Non-pigmented ciliary epithelial cell (primary cell): ENCODE results near the gene LEPR.
"Not testable (repeated sequence)": the region's sequence is repeated elsewhere in the genome, so short reads cannot be mapped to it uniquely, and the experiment has no call there.

Experiments used
- DNase-seq: peaks from one replicate; pipeline ENCODE4 v3.0.0-alpha.2; 2010; ENCODE audit warnings: low read depth

LEPR gene, protein sequence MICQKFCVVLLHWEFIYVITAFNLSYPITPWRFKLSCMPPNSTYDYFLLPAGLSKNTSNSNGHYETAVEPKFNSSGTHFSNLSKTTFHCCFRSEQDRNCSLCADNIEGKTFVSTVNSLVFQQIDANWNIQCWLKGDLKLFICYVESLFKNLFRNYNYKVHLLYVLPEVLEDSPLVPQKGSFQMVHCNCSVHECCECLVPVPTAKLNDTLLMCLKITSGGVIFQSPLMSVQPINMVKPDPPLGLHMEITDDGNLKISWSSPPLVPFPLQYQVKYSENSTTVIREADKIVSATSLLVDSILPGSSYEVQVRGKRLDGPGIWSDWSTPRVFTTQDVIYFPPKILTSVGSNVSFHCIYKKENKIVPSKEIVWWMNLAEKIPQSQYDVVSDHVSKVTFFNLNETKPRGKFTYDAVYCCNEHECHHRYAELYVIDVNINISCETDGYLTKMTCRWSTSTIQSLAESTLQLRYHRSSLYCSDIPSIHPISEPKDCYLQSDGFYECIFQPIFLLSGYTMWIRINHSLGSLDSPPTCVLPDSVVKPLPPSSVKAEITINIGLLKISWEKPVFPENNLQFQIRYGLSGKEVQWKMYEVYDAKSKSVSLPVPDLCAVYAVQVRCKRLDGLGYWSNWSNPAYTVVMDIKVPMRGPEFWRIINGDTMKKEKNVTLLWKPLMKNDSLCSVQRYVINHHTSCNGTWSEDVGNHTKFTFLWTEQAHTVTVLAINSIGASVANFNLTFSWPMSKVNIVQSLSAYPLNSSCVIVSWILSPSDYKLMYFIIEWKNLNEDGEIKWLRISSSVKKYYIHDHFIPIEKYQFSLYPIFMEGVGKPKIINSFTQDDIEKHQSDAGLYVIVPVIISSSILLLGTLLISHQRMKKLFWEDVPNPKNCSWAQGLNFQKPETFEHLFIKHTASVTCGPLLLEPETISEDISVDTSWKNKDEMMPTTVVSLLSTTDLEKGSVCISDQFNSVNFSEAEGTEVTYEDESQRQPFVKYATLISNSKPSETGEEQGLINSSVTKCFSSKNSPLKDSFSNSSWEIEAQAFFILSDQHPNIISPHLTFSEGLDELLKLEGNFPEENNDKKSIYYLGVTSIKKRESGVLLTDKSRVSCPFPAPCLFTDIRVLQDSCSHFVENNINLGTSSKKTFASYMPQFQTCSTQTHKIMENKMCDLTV

DNA sequence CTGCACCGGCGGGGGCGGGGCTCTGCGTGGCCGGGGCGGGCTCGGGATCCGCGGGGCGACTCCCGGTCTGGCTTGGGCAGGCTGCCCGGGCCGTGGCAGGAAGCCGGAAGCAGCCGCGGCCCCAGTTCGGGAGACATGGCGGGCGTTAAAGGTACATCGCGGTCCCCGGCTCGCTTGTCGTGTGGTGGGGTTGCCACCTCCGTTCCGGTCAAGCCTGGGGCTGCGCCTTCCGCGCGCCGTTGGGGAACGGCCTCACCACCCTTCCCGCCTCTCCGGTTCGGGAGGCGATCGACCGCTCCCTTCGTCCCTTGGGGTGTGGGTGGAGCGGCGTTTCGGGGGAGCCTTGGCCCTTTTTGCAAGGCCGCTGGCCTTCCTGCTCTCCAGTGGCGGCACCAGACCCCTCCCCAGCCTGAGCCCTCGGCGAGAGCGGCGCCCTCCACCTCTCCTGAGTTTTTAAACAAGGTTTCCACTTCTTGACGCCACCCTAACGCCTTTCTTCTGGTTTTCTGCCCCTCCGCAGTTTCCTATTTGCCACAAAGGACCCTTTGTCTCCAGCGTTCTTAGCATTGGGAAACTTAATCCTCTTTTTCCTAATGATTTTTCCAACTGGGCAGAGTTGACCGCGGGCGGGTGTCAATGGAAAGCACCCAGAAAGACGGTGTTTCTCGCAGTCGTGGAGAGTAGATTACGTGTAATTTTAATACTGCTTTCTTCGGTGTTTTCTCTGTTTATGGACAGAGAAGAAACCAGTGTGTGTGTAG is at the start of gene LEPR, which contains the start of gene LEPROT:
Gene LEPR, plus strand, starts transcription at position 79 of the 761 bp plus-strand sequence. CDS start 144,898 bp downstream, outside the sequence.
Gene LEPROT, plus strand, starts transcription at position 79 of the 761 bp plus-strand sequence. Its CDS starts 57 bp downstream, at position 136.
- DNase-seq: no peak

DNA sequence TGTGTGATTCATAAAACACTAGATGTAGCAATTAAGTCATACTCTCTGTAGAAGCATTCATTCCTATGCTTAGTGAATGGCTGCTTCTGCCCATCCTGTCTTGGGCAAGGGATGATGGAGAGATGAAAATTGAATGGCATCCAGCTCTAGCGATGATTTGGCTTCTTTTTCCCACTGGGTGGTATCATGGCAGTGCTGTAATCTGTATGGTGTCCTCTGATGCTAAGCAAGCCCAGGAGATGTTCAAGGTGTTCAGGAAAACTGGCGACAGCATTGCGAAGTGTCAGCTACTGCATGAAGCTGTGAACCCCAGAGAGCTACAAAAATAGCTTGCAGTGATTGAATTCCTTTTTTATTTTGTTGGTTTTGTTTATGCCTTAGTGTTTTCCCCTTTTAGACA is 48.9 kb upstream of the LEPR start:
- no peak for DNase-seq

DNA sequence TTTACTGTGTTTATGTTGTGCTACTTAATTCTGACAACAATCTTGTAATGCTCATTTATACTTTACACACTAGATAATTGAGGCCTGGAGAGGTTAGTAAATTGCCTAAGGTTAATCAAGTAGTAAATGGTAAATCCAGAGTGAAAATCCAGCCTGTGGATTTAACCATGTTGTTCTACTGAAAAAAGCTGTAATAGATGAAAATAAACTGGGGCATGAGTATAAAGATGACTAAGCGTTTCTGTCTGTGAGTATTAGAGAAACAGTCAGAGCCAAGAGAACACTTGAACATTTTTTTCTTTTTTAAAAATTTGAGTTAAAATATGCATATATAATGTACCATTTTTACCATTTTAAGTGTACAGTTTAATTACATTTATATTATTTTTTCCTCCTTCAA is 47.9 kb upstream of the LEPR start:
- no peak for DNase-seq

DNA sequence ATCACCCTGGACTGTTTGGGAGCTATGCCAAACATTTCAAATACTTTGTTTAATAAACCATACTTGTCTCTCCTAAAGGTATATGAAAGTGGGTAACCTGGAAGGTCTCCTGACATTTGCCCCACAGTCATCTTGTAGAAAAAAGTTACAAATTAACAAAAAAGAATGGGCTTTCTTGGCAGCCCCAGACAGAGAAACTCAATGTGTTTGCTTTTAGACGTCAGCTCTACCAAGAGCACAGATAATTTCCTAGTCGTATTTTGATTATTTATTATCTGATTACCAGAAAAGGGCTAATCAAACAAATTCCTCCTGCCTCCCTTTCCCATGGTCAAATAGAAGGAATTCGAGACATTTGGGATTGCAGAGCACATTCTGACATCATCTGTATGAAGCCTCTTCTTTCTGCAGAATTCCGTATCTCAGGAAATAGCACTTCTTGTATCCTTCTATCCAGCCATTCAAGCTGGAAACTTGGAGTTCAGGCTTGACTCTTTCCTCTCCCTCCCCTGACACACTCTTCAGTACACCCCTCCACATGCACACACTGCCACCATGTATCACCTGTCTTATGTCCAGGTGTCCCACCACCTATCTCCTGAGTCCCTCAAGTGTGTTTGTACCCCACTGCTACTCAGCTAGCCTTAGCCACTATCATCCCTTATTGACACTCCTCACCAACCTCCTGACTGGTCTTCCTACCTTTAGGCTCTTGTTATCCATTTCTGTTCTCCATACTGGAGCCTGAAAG is 42.8 kb upstream of the LEPR start:
- no peak for DNase-seq

DNA sequence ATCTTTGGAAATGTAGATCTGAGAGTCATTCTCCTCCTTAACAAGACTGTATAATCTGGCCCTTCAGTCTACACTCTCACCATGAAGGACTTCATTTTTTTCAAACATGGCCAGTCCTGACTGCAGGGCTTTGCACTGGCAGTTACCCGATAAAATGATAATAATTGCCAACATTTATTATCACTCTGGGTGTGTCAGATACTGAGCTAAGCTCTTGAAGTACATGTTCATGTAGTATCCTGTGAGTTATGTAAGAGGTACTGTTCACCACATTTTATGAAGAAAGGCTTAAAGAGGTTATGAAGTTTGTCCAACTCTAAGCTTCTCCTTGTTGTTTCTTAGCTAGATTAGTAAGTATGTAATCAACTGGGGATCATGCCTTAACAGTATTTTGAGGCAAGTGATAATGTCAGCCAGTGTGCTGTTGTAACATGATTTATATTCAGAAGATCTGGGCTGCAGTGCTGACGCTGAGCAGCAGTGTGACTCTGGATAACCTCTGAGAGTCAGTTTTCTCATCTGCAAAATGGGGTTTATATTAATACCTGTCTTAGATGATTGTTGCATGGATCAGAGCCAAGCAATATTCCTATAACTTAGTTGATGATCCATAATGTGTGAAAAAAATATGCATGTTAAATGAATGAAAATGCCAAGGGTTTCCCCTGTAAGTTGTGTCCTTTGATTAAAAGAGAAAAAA is 42.1 kb upstream of the LEPR start:
- DNase-seq: no peak

DNA sequence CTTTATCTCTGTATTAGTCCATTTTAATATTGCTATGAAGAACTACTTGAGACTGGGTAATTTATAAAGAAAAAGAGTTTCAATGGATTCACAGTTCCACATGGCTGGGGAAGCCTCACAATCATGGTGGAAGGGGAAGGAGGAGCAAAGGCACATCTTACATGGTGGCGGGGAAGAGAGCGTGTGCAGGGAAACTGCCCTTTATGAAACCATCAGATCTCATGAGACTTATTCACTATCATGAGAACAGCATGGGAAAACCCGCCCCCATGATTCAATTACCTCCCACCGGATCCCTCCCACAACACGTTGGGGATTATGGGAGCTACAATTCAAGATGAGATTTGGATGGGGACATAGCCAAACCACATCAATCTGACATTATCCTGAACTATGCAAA is 36.0 kb upstream of the LEPR start:
- DNase-seq: not testable (repeated sequence)

DNA sequence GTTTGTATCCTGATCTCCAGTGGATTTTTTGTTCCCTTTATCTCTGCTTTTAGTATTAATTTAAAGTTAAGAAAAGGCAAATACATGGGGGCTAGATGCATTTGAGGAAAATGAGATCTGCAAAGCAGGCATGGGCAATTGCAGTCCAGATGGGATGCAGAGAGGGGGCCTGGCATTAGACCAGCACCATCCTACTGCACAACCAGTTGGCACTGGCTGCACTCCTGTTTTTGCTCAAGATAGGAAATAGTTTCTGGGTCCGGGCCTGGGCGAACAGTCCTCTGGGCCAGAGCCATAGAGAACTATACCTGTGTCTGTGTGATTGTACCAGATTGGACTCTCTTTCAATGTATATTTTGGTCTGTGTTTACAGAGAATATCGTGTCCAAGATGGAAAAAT is 34.0 kb upstream of the LEPR start:
- DNase-seq: no peak

DNA sequence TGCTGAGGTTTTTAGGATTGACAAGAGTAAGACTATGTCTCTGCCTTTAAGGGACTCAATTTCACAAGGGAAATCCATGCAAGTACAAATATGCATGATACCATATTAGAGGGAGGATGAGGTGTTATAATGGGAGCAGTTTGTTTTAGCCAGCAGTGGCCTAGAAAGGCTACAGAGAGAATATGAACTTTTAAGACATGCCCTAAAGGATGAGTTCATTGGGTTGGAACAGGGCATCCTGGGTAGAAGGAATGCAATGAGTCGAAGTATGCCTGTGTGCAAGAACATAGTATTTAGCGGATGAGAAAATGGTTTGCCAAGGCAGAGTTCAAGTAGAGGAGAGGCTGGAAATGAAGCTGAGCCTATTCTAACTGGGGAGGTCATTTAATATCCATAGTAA is 32.6 kb upstream of the LEPR start:
- DNase-seq: no peak

DNA sequence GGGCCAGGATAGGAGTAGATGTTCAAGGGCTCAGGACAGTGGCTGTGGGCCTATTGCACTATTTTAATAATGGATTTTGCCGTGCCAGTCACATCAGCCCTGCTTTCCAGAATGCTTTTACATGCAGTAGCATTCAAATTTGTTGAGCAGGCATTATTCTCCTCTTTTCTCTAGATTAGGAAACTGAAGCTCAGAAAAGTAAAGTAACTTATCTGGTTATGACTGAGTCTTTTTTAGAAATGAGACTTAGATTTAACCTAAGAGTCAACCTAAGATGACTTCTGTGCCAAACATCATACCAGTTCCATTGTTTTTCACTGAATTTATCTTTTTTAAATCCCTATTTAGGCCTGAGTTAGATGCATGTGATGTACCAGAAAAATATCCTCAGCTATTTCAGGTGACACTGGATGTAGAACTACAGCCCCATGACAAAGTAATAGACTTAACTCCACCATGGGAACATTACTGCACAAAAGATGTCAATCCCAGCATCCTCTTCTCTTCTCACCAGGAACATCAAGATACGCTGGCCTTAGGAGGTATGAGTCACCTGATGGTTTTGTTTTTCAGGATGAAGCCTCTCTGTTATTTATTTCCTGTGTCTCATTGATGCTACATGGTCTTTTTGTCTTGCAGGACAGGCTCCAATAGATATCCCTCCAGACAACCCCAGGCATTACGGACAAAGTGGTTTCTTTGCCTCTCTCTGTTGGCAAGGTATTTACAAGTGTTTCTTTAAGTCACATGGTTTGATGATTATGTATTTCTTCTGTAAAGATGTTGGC is 31.4 kb upstream of the LEPR start:
- no peak for DNase-seq

DNA sequence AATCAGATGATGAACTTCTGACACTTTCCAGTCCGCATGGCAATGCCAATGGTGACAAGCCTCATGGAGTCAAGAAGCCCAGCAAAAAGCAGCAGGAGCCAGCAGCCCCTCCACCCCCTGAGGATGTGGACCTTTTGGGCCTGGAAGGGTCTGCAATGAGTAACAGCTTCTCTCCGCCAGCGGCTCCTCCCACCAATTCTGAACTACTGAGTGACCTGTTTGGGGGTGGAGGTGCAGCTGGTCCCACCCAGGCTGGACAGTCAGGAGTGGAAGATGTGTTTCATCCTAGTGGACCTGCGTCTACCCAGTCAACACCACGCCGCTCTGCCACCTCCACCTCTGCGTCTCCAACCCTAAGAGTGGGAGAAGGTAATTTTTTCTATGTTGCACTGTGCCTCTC is 28.0 kb upstream of the LEPR start:
- no peak for DNase-seq

DNA sequence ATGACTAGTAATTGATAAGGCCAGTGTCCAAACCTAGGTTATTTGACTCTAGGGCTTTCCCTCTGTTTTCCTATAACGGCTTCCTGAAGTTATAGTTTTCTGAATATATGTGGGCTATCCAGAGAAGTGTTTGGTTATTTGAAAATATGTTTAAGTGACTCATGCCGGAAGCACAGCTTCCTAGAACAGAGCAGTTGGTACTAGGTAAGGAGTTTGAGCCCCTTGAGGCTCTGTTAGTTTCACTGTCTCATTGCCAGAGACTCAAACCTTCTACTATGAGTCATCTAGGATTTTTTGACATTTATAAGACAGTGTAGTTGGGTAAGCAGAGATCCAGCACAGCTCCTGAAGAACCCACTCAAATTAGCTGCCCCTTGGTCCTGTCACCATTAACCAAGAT is 27.1 kb upstream of the LEPR start:
- DNase-seq: no peak

DNA sequence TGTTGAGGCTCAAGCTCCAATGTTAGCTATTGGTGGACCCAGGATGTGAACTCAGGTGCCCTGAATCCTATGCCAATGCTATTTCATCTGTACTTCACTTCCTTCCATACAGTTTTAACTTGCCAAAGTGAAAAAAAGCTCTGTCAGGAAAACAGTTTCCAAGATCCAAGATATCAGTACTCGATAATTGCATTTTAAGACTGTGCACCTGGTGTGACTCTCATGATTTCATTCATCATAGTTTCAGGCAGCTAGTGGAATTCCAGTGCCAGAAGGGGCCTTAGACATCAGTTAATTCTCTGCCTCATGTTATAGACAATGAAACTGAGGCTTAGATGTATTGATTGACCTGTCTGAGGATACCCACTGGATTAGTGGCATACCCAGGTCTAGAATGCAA is 26.5 kb upstream of the LEPR start:
- no peak for DNase-seq

DNA sequence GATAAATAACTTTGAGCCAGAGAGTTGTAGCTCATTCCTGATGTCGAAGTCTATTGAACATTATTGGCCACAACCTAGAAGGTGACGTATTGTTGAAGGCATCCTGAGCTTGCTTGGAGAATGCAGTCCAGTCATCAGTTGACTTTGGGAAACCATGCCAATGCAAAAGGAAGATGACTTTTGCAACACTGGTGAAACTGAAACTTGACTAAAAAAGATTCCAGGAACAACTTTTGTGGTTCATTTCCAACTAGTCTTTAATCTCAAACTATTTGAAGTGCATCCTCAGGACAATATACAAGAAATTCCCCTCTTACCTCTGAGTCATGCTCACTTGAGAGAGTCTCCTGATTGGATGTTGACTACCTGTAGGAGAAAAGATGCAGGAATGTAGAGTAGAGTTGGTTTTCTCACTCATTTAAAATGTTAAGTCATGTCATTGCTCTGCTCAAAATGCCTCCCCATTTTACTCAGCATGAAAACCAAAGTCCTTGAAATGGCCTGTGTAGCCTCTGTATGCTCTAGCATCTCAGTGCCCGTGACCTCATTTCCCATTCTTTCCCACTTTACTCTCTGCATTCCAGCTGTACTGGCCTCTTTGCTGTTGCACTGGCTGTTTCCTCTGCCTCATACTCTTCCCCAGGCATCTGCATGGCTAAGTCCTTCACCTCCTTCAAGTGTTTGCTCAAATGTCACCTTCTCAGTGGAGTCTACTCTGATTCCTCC is 24.4 kb upstream of the LEPR start:
- peak; percentile 60 for DNase-seq

DNA sequence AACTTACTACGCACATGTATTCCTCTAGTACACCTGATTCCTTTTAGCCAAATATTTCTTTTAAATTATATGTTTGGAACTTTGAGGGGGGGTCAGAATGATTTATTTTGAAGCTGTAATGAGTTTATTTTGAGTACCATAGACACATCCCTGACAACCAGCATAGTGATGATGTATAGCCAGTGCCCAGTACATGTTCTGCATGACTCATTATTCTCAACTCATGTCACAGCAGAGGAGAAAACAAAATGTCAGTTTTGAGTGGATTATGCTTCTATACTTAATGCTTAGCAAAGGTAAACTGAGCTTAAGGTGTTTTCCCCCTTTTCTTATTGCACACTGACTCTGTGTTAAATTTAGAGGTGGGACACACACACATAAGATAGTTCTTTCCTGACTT is 22.4 kb upstream of the LEPR start:
- no peak for DNase-seq

DNA sequence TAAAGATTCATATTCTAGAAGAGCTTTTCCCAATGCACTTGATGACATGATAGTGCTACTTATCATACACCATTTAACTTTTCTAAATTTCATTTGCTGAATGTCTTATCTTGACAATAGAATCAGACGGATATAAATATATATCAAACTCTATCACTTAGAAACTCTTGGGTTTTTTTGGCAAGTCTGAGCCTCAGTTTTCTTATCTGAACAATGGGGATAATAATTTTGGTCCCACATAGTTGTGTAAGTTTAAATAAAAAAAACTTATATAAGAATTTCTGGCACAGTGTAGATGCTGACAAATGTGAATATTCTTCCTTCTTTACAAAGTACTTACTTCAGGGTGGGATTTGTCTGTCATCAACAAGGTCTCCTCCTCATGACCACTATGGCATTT is 21.5 kb upstream of the LEPR start:
- no peak for DNase-seq

DNA sequence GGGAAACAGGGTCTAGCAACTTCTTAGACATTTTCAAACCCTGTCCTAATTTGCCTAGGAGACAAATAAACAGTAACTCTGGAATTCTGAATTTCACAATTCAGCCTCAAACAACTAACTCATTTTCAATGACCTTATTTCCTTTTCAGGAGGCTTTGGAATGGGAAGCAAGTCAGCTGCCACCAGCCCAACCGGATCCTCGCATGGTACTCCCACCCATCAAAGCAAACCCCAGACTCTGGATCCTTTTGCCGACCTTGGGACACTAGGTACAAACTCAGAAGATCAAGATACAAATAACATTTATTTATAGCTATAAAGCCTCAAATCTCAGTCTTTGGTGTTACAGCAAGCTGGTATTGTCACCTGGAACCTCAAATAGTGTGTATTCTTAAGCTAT is 18.9 kb upstream of the LEPR start:
- no peak for DNase-seq

DNA sequence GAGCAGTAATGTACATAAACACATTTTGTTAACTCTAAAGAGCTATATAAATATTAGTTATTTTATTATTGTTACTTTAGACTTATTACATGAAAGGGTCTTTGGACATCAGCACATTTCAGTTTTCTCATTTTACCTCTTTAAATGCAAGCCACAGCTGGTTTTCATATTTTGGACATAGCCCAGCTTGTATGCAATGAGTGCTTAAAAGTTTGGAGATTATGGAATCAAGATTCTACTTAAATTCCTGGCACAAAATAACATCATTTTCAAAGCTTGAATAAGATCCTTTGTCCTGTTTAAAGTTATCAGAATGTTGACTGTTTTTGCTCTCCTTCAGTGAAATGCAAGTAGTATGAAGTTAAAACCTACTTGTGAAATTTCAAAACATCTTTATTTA is 15.5 kb upstream of the LEPR start:
- no peak for DNase-seq

DNA sequence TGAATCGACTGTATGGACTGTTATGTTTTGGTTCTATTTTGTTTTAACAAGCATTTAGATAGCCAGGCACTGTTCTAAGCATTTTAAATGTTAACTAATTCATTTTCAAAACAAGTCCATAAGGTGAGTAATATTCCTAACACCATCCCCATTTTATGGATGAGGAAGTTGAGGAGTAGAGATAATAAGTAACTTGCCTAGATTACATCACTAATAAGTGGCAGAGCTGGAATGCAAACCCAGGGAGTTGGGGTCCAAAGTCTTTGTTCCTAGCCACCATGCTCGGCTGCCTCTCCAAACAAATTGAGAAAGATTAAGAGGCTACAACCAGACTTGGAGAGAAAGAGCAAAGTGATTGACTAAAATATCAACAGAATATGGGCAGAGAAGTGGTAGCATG is 12.6 kb upstream of the LEPR start:
- DNase-seq: no peak

DNA sequence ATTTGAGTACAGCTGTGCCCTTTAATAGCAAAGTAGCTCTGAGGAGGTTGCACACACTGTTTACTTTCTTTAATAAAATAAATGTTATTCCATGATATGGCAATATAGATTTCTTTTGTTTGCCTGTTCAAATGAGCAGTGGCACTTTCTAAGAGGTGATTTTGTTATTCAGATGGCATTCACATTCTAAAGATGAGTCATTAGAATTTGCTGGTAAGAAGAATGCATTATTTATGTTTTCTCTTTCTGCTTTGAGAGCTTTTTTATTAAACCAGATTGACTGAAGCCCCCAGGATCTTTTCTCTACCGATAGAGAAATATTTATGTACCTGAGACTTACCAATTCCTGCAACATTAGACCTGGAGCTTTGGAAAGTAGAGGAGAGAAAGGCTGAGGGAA is 11.2 kb upstream of the LEPR start:
- no peak for DNase-seq
